Measurements from ENCODE around the gene MYLK4. TPM values are rescaled to one million over a fixed set of nuclear protein-coding genes. Genes with fewer than 3 reads are reported as not detected.

MYLK4 gene
- total RNA-seq, 2 donors from 2014 or later: 0.20 to 0.35 TPM

- intact Hi-C loops (cut with DNase I): no loop called here
- no peak for TF ChIP-seq CTCF (IDR thresholded peaks at IDR 0.05)
These were observed 110.2 kb downstream of the MYLK4 start for GRCh38 chr6:2640551-2640950.

GRCh38 chr6:2639896-2640295 is 110.8 kb downstream of the MYLK4 start:
- intact Hi-C loops (cut with DNase I): loop anchor here (5.0 to 10.0 kb wide), 3 partner anchors 185 to 1043 kb away; no protein-coding TSS in a partner anchor
- no peak for DNase-seq
- TF ChIP-seq CTCF (IDR thresholded peaks at IDR 0.05): no peak
- H3K4me1 ChIP-seq: no peaks in the 10 kb centered on the region
- H3K36me3 ChIP-seq: no peaks in the 10 kb centered on the region
- no peaks in the 10 kb centered on the region for H3K27me3 ChIP-seq
- no peak overlapping the region for H3K9ac ChIP-seq (ENCODE audit: low read depth in 2 of 2, low read length in 2 of 2)
- no peak overlapping the region for H3K4me3 ChIP-seq
- no peaks in the 10 kb centered on the region for H3K9me3 ChIP-seq
- no peak overlapping the region for H3K27ac ChIP-seq

More at GRCh38 chr6:2640551-2640950, 110.2 kb downstream of the MYLK4 start:
- H3K36me3 ChIP-seq: no peaks in the 10 kb centered on the region
- H3K27me3 ChIP-seq: no peaks in the 10 kb centered on the region
- no peak for DNase-seq
- no peak overlapping the region for H3K27ac ChIP-seq
- no peak overlapping the region for H3K4me3 ChIP-seq
- H3K9ac ChIP-seq (ENCODE audit: low read depth in 2 of 2, low read length in 2 of 2): no peak overlapping the region
- H3K4me1 ChIP-seq: no peaks in the 10 kb centered on the region
- no peaks in the 10 kb centered on the region for H3K9me3 ChIP-seq

GRCh38 chr6:2639167-2639566 is 111.6 kb downstream of the MYLK4 start:
- Histone ChIP-seq H3K9ac (ENCODE audit: low read depth in 2 of 2, low read length in 2 of 2) (no peak overlapping the region), H3K4me3 (no peak overlapping the region), H3K9me3 (no peaks in the 10 kb centered on the region), H3K4me1 (no peaks in the 10 kb centered on the region), H3K27ac (no peak overlapping the region), H3K36me3 (no peaks in the 10 kb centered on the region), H3K27me3 (no peaks in the 10 kb centered on the region)
- DNase-seq: no peak
- intact Hi-C loops (cut with DNase I): loop anchor here (5.0 to 10.0 kb wide), 3 partner anchors 184 to 1042 kb away; no protein-coding TSS in a partner anchor
- no peak for TF ChIP-seq CTCF (IDR thresholded peaks at IDR 0.05)

- no peak for DNase-seq
- no peak for TF ChIP-seq CTCF (IDR thresholded peaks at IDR 0.05)
- no peak overlapping the region for H3K27ac ChIP-seq
- no peaks in the 10 kb centered on the region for H3K27me3 ChIP-seq
- no peak overlapping the region for H3K9ac ChIP-seq (ENCODE audit: low read depth in 2 of 2, low read length in 2 of 2)
- intact Hi-C loops (cut with DNase I): loop anchor here (5.0 to 10.0 kb wide), 3 partner anchors 182 to 1039 kb away; no protein-coding TSS in a partner anchor
- no peaks in the 10 kb centered on the region for H3K9me3 ChIP-seq
- no peak overlapping the region for H3K4me3 ChIP-seq
- H3K4me1 ChIP-seq: no peaks in the 10 kb centered on the region
- no peaks in the 10 kb centered on the region for H3K36me3 ChIP-seq
These were observed 114.0 kb downstream of the MYLK4 start for GRCh38 chr6:2636672-2637071.

- Histone ChIP-seq H3K4me3 (no peak overlapping the region), H3K9me3 (no peaks in the 10 kb centered on the region), H3K4me1 (no peaks in the 10 kb centered on the region), H3K36me3 (no peaks in the 10 kb centered on the region), H3K27ac (no peak overlapping the region), H3K9ac (ENCODE audit: low read depth in 2 of 2, low read length in 2 of 2) (no peak overlapping the region), H3K27me3 (no peaks in the 10 kb centered on the region)
- no peak for TF ChIP-seq CTCF (IDR thresholded peaks at IDR 0.05)
- no peak for DNase-seq
- intact Hi-C loops (cut with DNase I): loop anchor here (5.0 to 10.0 kb wide), 3 partner anchors 181 to 1039 kb away; no protein-coding TSS in a partner anchor
These were observed 114.8 kb downstream of the MYLK4 start for GRCh38 chr6:2635911-2636310.
